Type B pancreatic cell (in vitro differentiated cells): ENCODE data around the gene ANXA3. TPM values are rescaled to one million over a fixed set of nuclear protein-coding genes. Genes with fewer than 3 reads are reported as not detected.
A peak's percentile ranks its signal among the peaks of the same experiment; 100 is the strongest.

ENCODE experiments used
- DNase-seq: peaks from one replicate; pipeline ENCODE4 v3.0.0; 2021; ENCODE audit warnings: mixed read lengths; ENCODE audit not compliant: unreplicated experiment; ENCODE audit errors: extremely low spot score
- H3K27ac Mint-ChIP-seq: 2 replicates; pipeline ENCODE4 v1.8.0; 2021; ENCODE audit warnings: mild to moderate bottlenecking, mixed read lengths
- H3K27me3 Mint-ChIP-seq: 2 replicates; pipeline ENCODE4 v1.8.0; 2021; ENCODE audit warnings: mixed read lengths
- H3K36me3 Mint-ChIP-seq: 2 replicates; pipeline ENCODE4 v1.8.0; 2021; ENCODE audit warnings: mixed read lengths
- H3K4me1 Mint-ChIP-seq: one replicate; pipeline ENCODE4 v1.8.0; 2021; ENCODE audit warnings: mixed read lengths; ENCODE audit not compliant: unreplicated experiment
- H3K4me3 Mint-ChIP-seq: 2 replicates; pipeline ENCODE4 v1.8.0; 2021; ENCODE audit warnings: mild to moderate bottlenecking, mixed read lengths
- H3K9me3 Mint-ChIP-seq: 2 replicates; pipeline ENCODE4 v1.8.0; 2021; ENCODE audit warnings: mixed read lengths
- total RNA-seq: library from RNA; stranded (reverse); gene quantifications from 2 replicates; pipeline ENCODE4 v1.2.1, GENCODE V29; 2021; ENCODE audit warnings: low replicate concordance
- TF ChIP-seq, protein P1 (sequence below): fragments of 200-600 bp; sonication (generic); conservative IDR thresholded peaks from 2 replicates; pipeline ENCODE4 v1.5.0; 2021; ENCODE audit warnings: antibody characterized with exemption, mild to moderate bottlenecking

The ANXA3 gene
- total RNA-seq, 1 donor from 2014 or later: 56.6 TPM

GRCh38 chr4:78560296-78560963 is 8.9 kb downstream of the ANXA3 start:
- peak overlapping the region; percentile 65 for H3K27ac Mint-ChIP-seq
- H3K9me3 Mint-ChIP-seq: no peaks in the 10 kb centered on the region

DNA sequence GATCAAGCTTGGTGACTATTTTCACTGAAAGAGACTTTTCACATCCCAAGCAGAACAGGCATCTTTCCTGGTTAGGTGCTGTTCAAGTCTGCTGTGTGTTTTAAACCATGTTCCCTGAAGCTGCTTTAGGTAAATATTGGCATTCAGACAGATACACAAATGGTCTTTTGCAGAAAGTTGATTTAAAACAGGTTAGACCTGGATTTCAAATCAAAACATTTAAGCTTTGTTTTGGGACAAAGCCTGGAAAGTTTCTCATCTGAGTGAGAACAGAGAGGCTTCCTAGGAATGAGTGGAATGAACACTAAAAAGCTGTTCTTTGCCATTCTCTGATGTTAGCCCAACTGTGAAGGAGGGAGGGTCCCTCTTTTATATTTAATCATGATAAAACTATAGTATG is 10.1 kb downstream of the ANXA3 start:
- Mint-ChIP-seq H3K36me3 (no peaks in the 10 kb centered on the region), H3K4me3 (peak overlapping the region; percentile 34), H3K27ac (peak overlapping the region; percentile 59), H3K27me3 (no peaks in the 10 kb centered on the region), H3K9me3 (no peaks in the 10 kb centered on the region), H3K4me1 (peaks cover 34% of the 10 kb centered on the region)
- DNase-seq: no peak
- TF ChIP-seq, protein P1, sequence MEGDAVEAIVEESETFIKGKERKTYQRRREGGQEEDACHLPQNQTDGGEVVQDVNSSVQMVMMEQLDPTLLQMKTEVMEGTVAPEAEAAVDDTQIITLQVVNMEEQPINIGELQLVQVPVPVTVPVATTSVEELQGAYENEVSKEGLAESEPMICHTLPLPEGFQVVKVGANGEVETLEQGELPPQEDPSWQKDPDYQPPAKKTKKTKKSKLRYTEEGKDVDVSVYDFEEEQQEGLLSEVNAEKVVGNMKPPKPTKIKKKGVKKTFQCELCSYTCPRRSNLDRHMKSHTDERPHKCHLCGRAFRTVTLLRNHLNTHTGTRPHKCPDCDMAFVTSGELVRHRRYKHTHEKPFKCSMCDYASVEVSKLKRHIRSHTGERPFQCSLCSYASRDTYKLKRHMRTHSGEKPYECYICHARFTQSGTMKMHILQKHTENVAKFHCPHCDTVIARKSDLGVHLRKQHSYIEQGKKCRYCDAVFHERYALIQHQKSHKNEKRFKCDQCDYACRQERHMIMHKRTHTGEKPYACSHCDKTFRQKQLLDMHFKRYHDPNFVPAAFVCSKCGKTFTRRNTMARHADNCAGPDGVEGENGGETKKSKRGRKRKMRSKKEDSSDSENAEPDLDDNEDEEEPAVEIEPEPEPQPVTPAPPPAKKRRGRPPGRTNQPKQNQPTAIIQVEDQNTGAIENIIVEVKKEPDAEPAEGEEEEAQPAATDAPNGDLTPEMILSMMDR: no peak

More at GRCh38 chr4:78560296-78560963, 8.9 kb downstream of the ANXA3 start:
- no peaks in the 10 kb centered on the region for H3K27me3 Mint-ChIP-seq
- H3K4me1 Mint-ChIP-seq: peaks cover 23% of the 10 kb centered on the region
- TF ChIP-seq, protein P1: no peak
- H3K4me3 Mint-ChIP-seq: no peak overlapping the region
- peaks cover 3% of the 10 kb centered on the region for H3K36me3 Mint-ChIP-seq
- DNase-seq: no peak

- no peak for DNase-seq
- peaks cover 43% of the 10 kb centered on the region for H3K4me1 Mint-ChIP-seq
- no peaks in the 10 kb centered on the region for H3K9me3 Mint-ChIP-seq
- TF ChIP-seq, protein P1: no peak
- H3K36me3 Mint-ChIP-seq: no peaks in the 10 kb centered on the region
- H3K27me3 Mint-ChIP-seq: no peaks in the 10 kb centered on the region
- H3K27ac Mint-ChIP-seq: peak overlapping the region; percentile 59
- no peak overlapping the region for H3K4me3 Mint-ChIP-seq
Measured at GRCh38 chr4:78562687-78563086, 11.1 kb downstream of the ANXA3 start.

DNA sequence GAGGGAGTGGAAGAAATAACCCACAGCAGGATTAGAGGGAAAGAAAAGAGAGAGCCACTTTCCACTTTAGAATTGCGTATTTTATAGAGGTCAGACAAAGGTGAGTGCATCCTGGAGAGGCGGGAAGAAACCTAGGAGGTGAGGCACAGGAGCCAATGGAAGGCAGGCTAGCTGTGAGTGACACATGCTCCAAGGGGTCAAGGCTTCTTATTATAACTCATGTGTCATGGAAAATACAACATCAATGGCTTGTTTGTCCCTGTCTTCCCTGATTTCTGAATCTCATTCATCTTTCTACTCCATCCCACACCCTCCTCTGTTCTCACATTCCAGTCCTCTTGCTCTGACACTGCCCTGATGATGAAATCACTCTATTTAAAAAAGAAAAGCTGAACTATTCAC is 14.4 kb downstream of the ANXA3 start:
- Mint-ChIP-seq H3K36me3 (peaks cover 3% of the 10 kb centered on the region), H3K4me3 (peak overlapping the region; percentile 16), H3K27ac (peak overlapping the region; percentile 98), H3K4me1 (peaks cover 56% of the 10 kb centered on the region), H3K9me3 (no peaks in the 10 kb centered on the region), H3K27me3 (no peaks in the 10 kb centered on the region)
- TF ChIP-seq, protein P1: no peak
- no peak for DNase-seq

DNA sequence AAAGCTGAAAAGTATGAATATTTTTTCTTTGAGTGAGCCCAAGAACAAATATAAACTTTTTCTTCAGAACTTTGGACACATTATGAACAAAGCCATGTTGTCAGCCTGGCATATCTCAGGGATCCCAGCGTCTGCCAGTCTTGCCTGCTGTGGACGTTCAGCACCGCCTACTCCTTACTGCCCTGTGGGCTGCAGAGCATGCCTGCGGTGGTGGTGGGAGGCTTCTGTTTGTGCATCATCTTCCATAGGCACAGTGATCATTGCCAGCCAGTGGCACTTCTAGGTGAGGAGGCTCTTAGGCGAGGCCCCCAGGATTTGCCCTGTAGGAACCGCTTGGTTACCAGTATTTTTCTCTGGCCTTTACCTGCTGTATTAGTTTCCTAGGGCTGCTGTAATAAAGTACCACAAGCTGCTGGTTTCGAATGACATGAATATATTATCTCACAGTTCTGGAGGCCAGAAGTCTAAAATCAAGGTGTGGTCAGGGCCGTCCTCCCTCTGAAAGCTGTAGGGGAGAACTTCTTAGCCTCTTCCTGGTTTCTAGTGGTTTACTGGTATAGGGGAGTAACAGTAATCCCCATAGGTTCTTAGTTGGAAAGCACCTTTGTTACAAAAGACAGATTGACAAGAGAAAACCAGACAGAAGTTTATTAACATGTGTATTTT is 15.4 kb downstream of the ANXA3 start:
- no peaks in the 10 kb centered on the region for H3K27me3 Mint-ChIP-seq
- TF ChIP-seq, protein P1: no peak
- H3K9me3 Mint-ChIP-seq: no peaks in the 10 kb centered on the region
- peak overlapping the region; percentile 98 for H3K27ac Mint-ChIP-seq
- no peak for DNase-seq
- peaks cover 55% of the 10 kb centered on the region for H3K4me1 Mint-ChIP-seq
- H3K4me3 Mint-ChIP-seq: peak overlapping the region; percentile 67
- H3K36me3 Mint-ChIP-seq: peaks cover 3% of the 10 kb centered on the region
